NCI-H1694 (cell line): ENCODE data around the gene BDH1.
"Not testable (repeated sequence)": the region's sequence is repeated elsewhere in the genome, so short reads cannot be mapped to it uniquely, and the experiment has no call there.

Source experiments
- DNase-seq: peaks from one replicate; lab custom pipeline; 2025; lab: John Stamatoyannopoulos, UW

Gene BDH1

GRCh38 chr3:197555281-197556261 is at the start of gene BDH1:
Gene BDH1, minus strand, starts transcription at chr3:197555968. Its CDS starts 9,525 bp downstream, at chr3:197546443.
- DNase-seq, result no peak

GRCh38 chr3:197603317-197603933 is 47.7 kb upstream of the BDH1 start:
- DNase-seq, result no peak

- DNase-seq, result not testable (repeated sequence)
Observed at GRCh38 chr3:197602351-197602750, 46.6 kb upstream of the BDH1 start.

DNA sequence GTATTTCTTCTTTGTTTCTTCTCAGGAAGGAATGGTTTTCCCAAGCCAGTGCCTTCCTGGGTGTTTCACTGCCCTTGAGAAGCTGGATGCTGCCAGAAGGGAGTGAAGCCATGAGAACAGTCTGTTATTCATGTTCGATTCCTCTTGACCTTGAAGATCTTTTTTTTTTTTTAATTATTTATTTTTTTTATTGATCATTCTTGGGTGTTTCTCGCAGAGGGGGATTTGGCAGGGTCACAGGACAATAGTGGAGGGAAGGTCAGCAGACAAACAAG is 45.7 kb upstream of the BDH1 start:
- not testable (repeated sequence) for DNase-seq

DNA sequence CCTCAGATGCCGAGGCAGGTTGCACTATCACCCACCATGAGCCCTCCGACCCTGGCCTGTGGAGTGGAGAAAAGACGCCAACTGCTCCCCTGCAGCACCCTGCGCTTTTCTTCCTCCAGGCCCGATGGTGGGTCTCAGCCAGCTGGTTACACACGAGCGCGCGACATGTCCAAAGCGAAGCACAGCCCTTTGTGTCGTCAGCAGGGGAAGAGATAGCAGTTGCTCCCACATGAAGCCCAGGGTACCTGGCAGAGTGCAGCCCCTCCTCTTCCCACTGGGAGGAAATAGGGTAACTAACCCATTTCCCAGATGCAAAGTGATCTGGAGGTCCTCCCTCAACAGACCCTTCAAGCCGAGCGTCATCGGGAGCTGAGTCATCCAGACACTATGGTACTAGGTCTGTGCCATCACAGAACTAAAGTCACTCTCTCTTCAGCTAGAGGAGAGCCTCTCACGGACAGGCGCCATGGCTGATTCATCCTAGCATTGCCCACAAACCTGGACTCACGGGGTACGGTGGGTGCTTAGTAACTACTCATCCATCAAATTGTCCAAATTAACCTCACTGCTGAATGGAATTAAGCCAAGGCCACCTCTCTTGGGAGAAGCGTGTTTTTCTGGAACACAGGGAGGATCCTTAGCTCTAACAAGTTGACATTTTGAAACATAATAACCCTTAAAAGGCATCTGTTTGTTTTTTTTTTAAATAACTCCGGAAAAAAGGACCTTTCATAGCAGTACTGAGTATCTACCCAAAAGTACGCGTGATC is 45.2 kb upstream of the BDH1 start:
- no peak for DNase-seq

DNA sequence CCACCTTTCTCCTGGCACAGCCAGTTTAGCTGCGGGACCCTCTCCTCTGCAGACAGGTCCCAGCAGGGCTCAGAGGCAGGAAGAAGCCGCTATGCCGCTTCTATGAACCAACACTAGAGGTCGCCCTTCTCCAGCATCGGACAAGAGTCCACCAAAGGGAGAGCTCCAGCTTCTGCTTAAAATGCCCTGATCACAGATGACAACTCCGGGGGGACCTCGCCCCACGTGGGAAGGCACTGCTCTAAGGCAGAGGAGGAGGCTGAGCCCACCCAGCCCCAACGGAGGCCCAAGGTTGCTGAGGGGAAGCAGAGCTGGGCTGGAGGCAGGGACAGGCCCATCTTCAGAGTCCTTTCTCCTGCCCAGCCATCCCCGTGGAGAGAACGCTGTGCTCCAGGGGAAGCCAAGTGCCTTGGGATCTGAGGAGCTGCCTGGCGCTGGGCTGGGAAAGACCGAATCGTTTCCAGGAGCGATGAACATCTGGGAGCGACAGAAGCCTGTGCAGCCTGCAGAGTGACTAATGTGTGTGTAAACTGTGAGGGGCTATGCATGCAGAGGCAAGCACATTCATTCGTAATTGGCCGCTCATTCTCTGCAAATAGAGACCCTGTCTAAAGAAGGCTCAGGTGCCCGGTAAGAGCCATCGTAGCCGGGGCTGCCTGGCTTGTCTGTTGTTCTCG is 43.5 kb upstream of the BDH1 start:
- DNase-seq, result no peak

DNA sequence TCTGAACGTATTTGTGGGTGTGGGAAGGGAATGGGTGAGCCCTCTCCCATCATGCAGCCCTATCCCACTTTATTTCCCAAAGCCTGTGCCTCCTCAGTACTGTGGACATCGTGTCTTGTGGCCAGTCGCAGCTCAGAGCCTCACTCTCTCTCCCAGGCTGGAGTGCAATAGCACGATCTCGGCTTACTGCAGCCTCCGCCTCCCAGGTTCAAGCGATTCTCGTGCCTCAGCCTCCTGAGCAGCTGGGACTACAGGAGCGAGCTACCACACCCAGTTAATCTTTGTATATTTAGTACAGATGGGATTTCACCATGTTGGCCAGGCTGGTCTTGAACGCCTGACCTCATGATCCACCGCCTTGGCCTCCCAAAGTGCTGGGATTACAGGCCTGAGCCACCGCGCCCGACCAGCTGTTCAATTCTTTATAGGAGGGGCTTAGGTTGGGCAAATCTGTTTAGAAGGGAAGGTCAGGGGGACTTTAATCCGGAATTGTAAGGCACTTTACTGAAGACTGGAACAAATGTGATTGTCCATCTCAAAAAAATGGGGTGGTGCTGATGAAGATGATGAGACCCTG is 42.7 kb upstream of the BDH1 start:
- DNase-seq, result no peak

DNA sequence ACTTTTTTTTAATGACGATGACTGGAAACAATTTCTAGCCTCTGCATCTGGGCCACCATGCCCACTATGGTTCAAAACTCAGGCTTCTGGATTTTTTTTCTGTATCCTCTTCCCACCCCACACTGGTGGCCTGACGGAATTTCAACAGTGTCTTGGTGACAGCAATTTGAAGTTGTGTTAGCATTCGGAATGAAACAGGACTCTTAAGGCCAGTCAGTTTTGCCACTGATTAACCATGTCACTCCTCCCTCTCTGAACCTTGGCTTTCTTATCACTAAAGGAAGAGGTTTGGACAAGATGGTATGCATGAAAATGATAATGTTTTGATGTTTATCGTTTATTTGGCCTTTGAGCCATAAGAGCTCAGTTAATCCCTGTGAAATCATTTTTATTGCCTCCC is 41.6 kb upstream of the BDH1 start:
- DNase-seq, result no peak

DNA sequence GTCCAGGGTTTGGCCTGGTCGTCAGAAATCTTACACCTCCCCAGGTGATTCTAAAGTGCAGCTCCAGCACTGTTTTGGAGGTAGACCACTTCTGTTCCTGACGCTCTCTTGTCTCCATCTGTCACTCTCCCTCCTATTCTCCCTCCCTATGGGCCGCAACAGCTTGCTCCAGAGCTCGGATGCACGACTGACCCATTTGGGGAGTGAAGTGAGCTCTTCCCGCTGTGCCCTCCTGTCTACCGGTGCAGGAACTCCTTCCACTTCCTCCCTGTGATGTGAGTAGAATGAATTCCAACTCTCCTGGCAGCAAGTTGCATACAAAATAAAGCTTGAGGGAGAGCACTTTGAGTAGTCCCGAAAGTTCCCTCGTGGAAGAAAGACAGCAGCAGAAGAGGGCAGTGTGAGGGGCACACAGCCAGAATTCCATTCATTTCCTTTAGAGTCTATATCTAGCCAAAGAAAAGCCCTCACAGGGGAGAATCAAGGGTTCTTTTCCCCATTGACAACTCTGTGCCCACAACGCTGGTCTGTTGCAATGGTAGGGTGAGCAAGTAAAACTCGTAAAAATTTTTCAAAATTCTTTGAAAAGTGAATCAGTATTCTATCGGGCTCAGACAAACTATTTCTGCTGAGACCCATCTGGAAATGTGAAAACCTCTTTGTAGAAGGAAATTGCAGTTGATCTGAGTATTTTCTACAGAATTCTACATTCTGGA is 39.9 kb upstream of the BDH1 start:
- DNase-seq, result no peak

- DNase-seq, result no peak
Observed at GRCh38 chr3:197593046-197593380, 37.2 kb upstream of the BDH1 start.

- no peak for DNase-seq
Observed at GRCh38 chr3:197592361-197593045, 36.7 kb upstream of the BDH1 start.

- no peak for DNase-seq
Observed at GRCh38 chr3:197591816-197592215, 36.0 kb upstream of the BDH1 start.

GRCh38 chr3:197590313-197590962 is 34.7 kb upstream of the BDH1 start:
- DNase-seq, result no peak

DNA sequence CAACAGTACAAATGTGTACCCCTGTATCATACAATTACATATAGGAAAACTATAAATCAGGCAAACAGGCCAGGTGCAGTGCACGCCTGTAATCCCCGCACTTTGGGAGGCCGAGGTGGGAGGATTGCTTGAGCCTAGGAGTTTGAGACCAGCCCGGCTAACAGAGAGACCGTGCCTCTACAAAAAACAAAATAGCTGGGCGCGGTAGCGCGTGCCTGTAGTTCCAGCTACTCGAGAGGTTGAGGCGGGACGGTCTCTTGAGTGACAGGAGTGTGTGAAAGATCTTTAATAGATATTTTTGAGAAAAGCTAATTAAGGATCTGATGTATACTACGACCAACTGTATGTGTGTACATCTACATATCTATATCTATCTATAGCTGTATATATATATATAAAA is 33.8 kb upstream of the BDH1 start:
- DNase-seq, result no peak

- not testable (repeated sequence) for DNase-seq
Observed at GRCh38 chr3:197586768-197587167, 31.0 kb upstream of the BDH1 start.

DNA sequence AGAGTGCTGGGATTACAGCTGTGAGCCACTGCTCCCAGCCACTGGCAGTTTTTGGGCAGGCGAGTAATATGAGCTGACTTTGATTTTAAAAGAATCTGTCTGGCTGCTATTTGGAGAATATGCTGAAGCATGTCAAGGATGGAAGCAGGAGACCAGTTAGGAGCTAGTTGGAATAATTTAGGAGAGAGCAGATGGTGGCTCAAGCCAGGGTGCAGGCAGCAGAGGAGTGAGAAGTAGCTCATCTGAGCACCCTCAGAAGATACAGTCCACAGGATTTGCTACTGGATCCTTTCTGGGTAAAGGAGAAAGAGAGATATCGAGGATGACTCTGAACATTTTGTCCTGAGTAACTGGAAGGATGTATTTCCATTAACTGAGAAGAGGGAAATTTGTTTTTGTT is 30.4 kb upstream of the BDH1 start:
- no peak for DNase-seq

GRCh38 chr3:197584733-197585132 is 29.0 kb upstream of the BDH1 start:
- no peak for DNase-seq

DNA sequence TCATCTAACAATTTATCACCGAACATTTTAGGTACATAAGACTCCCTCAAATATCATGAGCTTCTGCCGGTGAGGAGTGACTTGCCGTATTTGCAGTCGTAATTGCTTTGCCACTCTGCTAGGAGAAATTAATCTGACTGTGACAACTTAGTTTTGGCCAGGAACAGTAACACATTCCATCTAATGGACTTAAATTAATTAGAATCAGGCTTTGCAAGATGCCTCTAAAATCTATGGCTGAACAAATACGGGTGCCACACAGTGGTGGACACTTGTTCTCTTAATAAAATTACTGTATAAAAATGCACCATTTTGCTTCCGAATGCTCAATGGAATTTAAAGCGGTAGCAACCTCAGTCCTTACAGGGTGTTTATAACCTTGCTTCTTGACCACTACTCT is 27.6 kb upstream of the BDH1 start:
- DNase-seq, result no peak

DNA sequence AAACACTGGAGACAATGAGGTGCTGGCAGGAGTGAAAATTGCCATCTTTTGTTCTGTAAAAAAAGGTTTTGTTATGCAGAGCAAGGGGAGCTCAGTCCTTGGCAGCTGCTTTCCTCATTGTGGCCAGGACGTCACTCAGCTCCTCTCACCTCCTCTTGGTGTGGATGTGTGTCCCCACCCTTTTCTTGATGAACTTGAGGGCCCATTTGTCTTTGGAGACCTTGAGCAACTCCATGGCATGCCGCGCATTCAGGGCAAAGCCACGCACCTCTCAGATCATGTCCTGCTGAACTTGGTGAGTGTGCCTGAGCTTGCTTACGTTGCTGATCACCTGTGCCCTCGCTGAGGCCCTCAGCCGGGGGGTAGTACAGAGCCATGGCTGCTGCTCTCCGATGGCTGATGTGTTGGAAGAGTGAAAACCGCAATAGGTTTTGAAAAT is 24.5 kb upstream of the BDH1 start:
- DNase-seq, result no peak

DNA sequence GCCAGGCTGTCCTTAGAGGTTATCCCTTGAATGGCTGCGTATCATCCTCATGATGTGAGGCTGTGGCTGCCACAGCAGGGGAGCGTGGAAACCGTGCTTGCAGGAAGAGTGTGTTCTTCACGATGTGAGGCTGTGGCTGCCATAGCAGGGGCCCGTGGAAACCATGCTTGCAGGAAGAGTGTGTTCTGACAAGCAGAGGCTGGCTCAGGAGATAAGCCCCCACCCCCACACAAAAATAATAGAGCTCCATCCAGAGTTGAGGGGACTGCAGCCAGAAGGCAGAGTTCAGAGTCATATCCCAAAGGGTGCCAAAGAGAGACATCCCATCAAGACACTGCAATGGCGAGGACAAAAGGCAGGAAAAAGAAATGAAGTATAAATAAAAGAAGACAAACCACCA is 22.6 kb upstream of the BDH1 start:
- DNase-seq, result no peak
